ENCODE results near the gene IL17REL. TPM values are rescaled to one million over a fixed set of nuclear protein-coding genes. Genes with fewer than 3 reads are reported as not detected.

IL17REL gene
- total and polyA plus RNA-seq, 2 of the 13 experiments (the other 11 are each of a cell fraction or from before 2014, with no cell fraction given): not detected

DNA sequence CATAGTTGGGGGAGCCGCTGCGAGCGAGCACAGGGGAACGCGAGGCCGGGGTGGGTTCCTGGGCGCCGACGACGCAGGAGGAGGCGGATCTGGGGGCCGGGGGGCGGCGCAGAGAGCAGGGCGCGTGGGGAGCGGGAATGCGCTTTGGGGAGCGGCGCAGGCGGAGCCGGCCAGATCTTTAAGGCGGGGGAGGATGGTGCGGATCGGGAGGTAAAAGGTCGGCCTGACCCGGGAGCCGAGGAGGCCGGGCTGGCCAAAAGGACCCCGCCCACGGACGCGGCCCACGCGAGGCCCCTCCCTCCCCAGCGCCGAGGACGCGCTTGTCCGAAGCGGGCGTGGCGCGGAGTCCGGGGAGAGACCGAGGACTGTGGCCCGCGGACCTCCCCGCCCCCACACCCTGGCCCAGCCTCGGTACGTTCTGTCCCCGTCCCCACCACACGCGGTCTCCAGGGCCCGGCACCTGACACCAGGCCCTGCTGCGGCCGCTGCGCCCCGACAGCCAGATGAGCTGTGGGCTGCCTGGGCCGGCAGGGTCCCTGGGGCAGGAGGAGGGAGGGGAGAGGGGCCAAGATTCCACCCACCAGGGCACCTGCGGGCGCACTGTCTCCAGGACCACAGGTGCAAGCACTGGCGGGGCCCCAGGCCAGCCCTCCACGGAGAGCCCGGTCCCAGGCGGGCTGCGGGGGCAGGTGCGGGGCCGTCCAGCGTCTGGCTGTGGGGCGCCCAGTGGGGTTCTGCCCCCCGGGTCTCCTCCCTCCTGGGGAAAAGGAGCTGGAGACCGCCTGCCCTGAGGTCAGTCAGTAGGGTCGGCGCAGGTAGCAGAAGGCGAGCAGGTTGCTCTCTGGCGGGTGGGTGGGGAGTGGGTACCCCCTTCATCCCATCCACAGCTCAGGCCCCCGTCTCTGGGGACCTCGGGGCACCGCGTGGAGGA is 41.1 kb downstream of the IL17REL start (continued):
- TF ChIP-seq, protein P1, sequence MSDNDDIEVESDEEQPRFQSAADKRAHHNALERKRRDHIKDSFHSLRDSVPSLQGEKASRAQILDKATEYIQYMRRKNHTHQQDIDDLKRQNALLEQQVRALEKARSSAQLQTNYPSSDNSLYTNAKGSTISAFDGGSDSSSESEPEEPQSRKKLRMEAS (IDR thresholded peaks at IDR 0.05): peak; percentile 73
- TF ChIP-seq HOXA9 (CRISPR knock-in tag; IDR thresholded peaks at IDR 0.05; ENCODE audit: borderline replicate concordance) (no peak), CBFB (CRISPR knock-in tag; IDR thresholded peaks at IDR 0.05) (no peak), TARDBP (CRISPR knock-in tag; IDR thresholded peaks at IDR 0.05) (no peak), ZNF660 (CRISPR knock-in tag; IDR thresholded peaks at IDR 0.05; ENCODE audit: borderline replicate concordance, low read depth) (no peak), MTF1 (CRISPR knock-in tag; IDR thresholded peaks at IDR 0.05) (no peak), MEIS1 (CRISPR knock-in tag; IDR thresholded peaks at IDR 0.05; ENCODE audit: borderline replicate concordance) (no peak), ZNF780A (CRISPR knock-in tag; IDR thresholded peaks at IDR 0.05) (no peak), CENPX (CRISPR knock-in tag; IDR thresholded peaks at IDR 0.05) (no peak), ZNF616 (CRISPR knock-in tag; IDR thresholded peaks at IDR 0.05; ENCODE audit: low read depth) (no peak), SETDB1 (CRISPR knock-in tag; IDR thresholded peaks at IDR 0.05; ENCODE audit: borderline replicate concordance) (no peak), CBX5 (CRISPR knock-in tag; IDR thresholded peaks at IDR 0.05; ENCODE audit: borderline replicate concordance) (no peak), ZNF430 (CRISPR knock-in tag; IDR thresholded peaks at IDR 0.05) (no peak), ZFP36L2 (CRISPR knock-in tag; IDR thresholded peaks at IDR 0.05) (no peak), ZFP41 (CRISPR knock-in tag; IDR thresholded peaks at IDR 0.05; ENCODE audit: borderline replicate concordance) (no peak), ZSCAN25 (CRISPR knock-in tag; IDR thresholded peaks at IDR 0.05) (no peak), KDM3A (CRISPR knock-in tag; IDR thresholded peaks at IDR 0.05; ENCODE audit: low read depth) (0 out of 2 replicates have a peak, but pooled peaks have one; percentile 21)
- TF ChIP-seq, protein P2, sequence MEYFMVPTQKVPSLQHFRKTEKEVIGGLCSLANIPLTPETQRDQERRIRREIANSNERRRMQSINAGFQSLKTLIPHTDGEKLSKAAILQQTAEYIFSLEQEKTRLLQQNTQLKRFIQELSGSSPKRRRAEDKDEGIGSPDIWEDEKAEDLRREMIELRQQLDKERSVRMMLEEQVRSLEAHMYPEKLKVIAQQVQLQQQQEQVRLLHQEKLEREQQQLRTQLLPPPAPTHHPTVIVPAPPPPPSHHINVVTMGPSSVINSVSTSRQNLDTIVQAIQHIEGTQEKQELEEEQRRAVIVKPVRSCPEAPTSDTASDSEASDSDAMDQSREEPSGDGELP (IDR thresholded peaks at IDR 0.05; ENCODE audit: borderline replicate concordance, low read depth): no peak
- TF ChIP-seq, protein P3, sequence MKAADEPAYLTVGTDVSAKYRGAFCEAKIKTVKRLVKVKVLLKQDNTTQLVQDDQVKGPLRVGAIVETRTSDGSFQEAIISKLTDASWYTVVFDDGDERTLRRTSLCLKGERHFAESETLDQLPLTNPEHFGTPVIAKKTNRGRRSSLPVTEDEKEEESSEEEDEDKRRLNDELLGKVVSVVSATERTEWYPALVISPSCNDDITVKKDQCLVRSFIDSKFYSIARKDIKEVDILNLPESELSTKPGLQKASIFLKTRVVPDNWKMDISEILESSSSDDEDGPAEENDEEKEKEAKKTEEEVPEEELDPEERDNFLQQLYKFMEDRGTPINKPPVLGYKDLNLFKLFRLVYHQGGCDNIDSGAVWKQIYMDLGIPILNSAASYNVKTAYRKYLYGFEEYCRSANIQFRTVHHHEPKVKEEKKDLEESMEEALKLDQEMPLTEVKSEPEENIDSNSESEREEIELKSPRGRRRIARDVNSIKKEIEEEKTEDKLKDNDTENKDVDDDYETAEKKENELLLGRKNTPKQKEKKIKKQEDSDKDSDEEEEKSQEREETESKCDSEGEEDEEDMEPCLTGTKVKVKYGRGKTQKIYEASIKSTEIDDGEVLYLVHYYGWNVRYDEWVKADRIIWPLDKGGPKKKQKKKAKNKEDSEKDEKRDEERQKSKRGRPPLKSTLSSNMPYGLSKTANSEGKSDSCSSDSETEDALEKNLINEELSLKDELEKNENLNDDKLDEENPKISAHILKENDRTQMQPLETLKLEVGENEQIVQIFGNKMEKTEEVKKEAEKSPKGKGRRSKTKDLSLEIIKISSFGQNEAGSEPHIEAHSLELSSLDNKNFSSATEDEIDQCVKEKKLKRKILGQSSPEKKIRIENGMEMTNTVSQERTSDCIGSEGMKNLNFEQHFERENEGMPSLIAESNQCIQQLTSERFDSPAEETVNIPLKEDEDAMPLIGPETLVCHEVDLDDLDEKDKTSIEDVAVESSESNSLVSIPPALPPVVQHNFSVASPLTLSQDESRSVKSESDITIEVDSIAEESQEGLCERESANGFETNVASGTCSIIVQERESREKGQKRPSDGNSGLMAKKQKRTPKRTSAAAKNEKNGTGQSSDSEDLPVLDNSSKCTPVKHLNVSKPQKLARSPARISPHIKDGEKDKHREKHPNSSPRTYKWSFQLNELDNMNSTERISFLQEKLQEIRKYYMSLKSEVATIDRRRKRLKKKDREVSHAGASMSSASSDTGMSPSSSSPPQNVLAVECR (CRISPR knock-in tag; IDR thresholded peaks at IDR 0.05; ENCODE audit: borderline replicate concordance): no peak
- TF ChIP-seq, protein P4, sequence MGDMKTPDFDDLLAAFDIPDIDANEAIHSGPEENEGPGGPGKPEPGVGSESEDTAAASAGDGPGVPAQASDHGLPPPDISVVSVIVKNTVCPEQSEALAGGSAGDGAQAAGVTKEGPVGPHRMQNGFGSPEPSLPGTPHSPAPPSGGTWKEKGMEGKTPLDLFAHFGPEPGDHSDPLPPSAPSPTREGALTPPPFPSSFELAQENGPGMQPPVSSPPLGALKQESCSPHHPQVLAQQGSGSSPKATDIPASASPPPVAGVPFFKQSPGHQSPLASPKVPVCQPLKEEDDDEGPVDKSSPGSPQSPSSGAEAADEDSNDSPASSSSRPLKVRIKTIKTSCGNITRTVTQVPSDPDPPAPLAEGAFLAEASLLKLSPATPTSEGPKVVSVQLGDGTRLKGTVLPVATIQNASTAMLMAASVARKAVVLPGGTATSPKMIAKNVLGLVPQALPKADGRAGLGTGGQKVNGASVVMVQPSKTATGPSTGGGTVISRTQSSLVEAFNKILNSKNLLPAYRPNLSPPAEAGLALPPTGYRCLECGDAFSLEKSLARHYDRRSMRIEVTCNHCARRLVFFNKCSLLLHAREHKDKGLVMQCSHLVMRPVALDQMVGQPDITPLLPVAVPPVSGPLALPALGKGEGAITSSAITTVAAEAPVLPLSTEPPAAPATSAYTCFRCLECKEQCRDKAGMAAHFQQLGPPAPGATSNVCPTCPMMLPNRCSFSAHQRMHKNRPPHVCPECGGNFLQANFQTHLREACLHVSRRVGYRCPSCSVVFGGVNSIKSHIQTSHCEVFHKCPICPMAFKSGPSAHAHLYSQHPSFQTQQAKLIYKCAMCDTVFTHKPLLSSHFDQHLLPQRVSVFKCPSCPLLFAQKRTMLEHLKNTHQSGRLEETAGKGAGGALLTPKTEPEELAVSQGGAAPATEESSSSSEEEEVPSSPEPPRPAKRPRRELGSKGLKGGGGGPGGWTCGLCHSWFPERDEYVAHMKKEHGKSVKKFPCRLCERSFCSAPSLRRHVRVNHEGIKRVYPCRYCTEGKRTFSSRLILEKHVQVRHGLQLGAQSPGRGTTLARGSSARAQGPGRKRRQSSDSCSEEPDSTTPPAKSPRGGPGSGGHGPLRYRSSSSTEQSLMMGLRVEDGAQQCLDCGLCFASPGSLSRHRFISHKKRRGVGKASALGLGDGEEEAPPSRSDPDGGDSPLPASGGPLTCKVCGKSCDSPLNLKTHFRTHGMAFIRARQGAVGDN (CRISPR knock-in tag; IDR thresholded peaks at IDR 0.05): peak; percentile 66

Data from HepG2 (cell line).